Uterus (tissue), 4 donors: ENCODE data around the gene KASH5. TPM values are rescaled to one million over a fixed set of nuclear protein-coding genes. Genes with fewer than 3 reads are reported as not detected.

Experiments
- DNase-seq, 2 donors: peaks; one replicate each; pipeline ENCODE4 v3.0.0-alpha.2; 2019 to 2020
- H3K27ac ChIP-seq, 2 donors: fragments of 200-600 bp; sonication (generic); 1 replicate in 1 of 2; 2 replicates in 1 of 2; pipeline ENCODE4 v1.5.1; 2016 to 2018
- H3K27me3 ChIP-seq, 2 donors: fragments of 200-600 bp; sonication (generic); one replicate each; pipeline ENCODE4 v1.5.1; 2018 to 2019; ENCODE audit warnings: control low read depth in 1 of 2
- H3K36me3 ChIP-seq, 2 donors: fragments of 200-600 bp; sonication (generic); one replicate each; pipeline ENCODE4 v1.5.1; 2019; ENCODE audit warnings: control low read depth in 1 of 2
- H3K4me1 ChIP-seq, 2 donors: fragments of 200-600 bp; sonication (generic); one replicate each; pipeline ENCODE4 v1.5.1; 2018 to 2019; ENCODE audit warnings: control low read depth in 1 of 2
- H3K4me3 ChIP-seq, 2 donors: fragments of 200-600 bp; sonication (generic); 1 replicate in 1 of 2; 2 replicates in 1 of 2; pipeline ENCODE4 v1.5.1; 2018 to 2019; ENCODE audit warnings: mild to moderate bottlenecking in 1 of 2
- H3K9me3 ChIP-seq, 2 donors: fragments of 200-600 bp; sonication (generic); one replicate each; pipeline ENCODE4 v1.5.1; 2019; ENCODE audit warnings: control low read depth in 1 of 2
- CTCF ChIP-seq, 4 experiments: fragments of 200-600 bp in 2 of 4; fragments of 450-650 bp in 2 of 4; sonication (generic) in 2 of 4; IDR thresholded peaks; one replicate each; pipeline ENCODE4 v1.5.1; 2016 to 2019; ENCODE audit warnings: antibody characterized with exemption in 4 of 4, mild to moderate bottlenecking in 2 of 4, moderate library complexity in 1 of 4
- POLR2A ChIP-seq, 2 donors: fragments of 450-650 bp; IDR thresholded peaks; one replicate each; pipeline ENCODE4 v1.6.1; 2016; ENCODE audit warnings: antibody characterized with exemption in 2 of 2, mild to moderate bottlenecking in 1 of 2, moderate library complexity in 1 of 2
- intact Hi-C: fragments of 100-400 bp; cut with DNase I; formaldehyde crosslinking; loops from one replicate; pipeline ENCODE4 v1.15.1; 2023; ENCODE audit warnings: low total_unique reads
- total RNA-seq, 4 donors: library from RNA; depleted of rRNA in 3 of 4; stranded (reverse); fragments of >200 nt in 3 of 4; gene quantifications; one replicate each; pipeline versions ENCODE4 v1.1.0 to v1.2.4, GENCODE V29; 2014 to 2023
- donor health status: DM: yes; HTN: yes; CAD: no.

KASH5 gene
- total RNA-seq, 4 donors from 2014 or later = 0.55 TPM; not detected in 3

- Histone ChIP-seq H3K36me3 (no peaks in the 10 kb centered on the region), H3K9me3 (no peaks in the 10 kb centered on the region), H3K4me1 (no peaks in the 10 kb centered on the region), H3K27me3 (no peaks in the 10 kb centered on the region), H3K27ac (no peak overlapping the region), H3K4me3 (no peak overlapping the region)
- no peak for TF ChIP-seq CTCF (IDR thresholded peaks at IDR 0.05)
- TF ChIP-seq POLR2A (IDR thresholded peaks at IDR 0.05) = no peak
- intact Hi-C loops = no loop called here
- DNase-seq = no peak
These were observed 74.4 kb downstream of the KASH5 start for GRCh38 chr19:49462492-49462891.

DNA sequence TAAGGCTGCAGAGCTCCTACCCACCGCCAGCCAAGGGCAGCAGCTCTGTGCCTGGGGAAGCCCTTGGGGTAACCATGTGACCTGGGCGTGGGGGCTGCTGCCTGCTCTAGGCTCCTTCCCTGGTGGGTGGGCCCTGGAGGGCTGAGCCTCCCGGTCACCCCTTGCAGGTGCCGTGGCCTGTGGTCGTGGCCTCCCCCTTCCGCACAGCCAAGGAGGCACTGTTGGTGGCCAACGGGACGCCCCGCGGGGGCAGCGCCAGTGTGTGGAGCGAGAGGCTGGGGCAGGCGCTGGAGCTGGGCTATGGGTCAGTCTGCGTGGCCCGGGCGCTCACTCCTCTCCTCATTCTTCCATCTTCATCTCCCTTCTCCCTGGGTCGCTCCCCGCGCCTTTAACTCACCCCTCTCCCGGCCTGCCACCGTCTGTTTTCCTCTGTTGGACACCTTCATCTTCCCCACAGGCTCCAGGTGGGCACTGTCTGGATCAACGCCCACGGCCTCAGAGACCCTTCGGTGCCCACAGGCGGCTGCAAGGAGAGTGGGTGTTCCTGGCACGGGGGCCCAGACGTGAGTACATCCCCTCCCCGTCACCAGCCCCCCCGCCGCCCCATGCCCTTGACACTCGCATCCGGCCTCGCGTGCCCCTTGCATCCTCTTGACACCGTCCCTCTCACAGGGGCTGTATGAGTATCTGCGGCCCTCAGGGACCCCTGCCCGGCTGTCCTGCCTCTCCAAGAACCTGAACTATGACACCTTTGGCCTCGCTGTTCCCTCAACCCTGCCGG lies 76.1 kb downstream of the KASH5 start:
- no peak for DNase-seq
- Histone ChIP-seq H3K27me3 (no peaks in the 10 kb centered on the region), H3K4me3 (no peak overlapping the region), H3K4me1 (no peaks in the 10 kb centered on the region), H3K36me3 (no peaks in the 10 kb centered on the region), H3K9me3 (no peaks in the 10 kb centered on the region), H3K27ac (no peak overlapping the region)
- intact Hi-C loops = no loop called here
- TF ChIP-seq POLR2A (IDR thresholded peaks at IDR 0.05) = no peak
- no peak for TF ChIP-seq CTCF (IDR thresholded peaks at IDR 0.05)

DNA sequence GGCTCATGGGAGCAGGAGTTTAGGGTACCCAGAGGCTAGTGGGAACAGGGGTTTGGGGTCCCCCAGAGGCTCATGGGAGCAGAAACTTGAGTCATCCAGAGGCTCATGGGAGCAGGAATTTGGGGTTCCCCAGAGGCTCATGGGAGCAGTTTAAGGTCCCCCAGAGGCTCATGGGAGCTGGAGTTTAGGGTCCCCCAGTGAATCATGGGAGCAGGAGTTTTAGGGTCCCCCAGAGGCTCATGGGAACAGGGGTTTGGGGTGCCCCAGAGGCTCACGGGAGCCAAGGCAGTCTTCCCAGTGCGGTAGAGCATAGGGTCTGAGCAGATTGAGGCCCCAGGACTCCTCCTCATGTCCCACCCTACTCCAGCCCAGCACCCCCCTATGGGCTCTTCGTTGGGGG lies 77.3 kb downstream of the KASH5 start:
- Histone ChIP-seq H3K27ac (no peak overlapping the region), H3K36me3 (no peaks in the 10 kb centered on the region), H3K4me1 (no peaks in the 10 kb centered on the region), H3K4me3 (no peak overlapping the region), H3K9me3 (no peaks in the 10 kb centered on the region), H3K27me3 (no peaks in the 10 kb centered on the region)
- intact Hi-C loops = no loop called here
- no peak for DNase-seq
- TF ChIP-seq POLR2A (IDR thresholded peaks at IDR 0.05) (no peak), CTCF (IDR thresholded peaks at IDR 0.05) (no peak)

Other genes with a start within 250 kb of the KASH5 start
- 10 to 100 TPM in 1 of 4 donors, 1 to 10 TPM in 2, under 1 TPM in 1; 0.51 to 13.5 (median 6.6) TPM for gene HRC, start 232.9 kb upstream of the KASH5 start, total RNA-seq
- 10 to 100 TPM in 3 of 4 donors, 1 to 10 TPM in 1; 9.7 to 28.7 (median 15.4) TPM for gene TRPM4, start 230.5 kb upstream of the KASH5 start, total RNA-seq
- 1 to 10 TPM in 1 of 4 donors, under 1 TPM in 2, not detected in 1; 0.55 to 7.5 (median 0.88) TPM for gene SLC6A16, start 63.1 kb upstream of the KASH5 start, total RNA-seq
- 10 to 100 TPM in 1 of 4 donors, 1 to 10 TPM in 3; 4.4 to 11.0 (median 7.8) TPM for gene CD37, start 52.8 kb upstream of the KASH5 start, total RNA-seq
- gene TEAD2, start 25.8 kb upstream of the KASH5 start, total RNA-seq = 10 to 100 TPM; 21.8 to 83.2 (median 48.5) TPM
- gene DKKL1, start 24.4 kb upstream of the KASH5 start, total RNA-seq = 1 to 10 TPM in 1 of 4 donors, not detected in 3; 1.3 TPM
- gene PTH2, start 35.2 kb downstream of the KASH5 start, total RNA-seq = not detected
- gene GFY, start 37.1 kb downstream of the KASH5 start, total RNA-seq = not detected
- gene SLC17A7, start 53.3 kb downstream of the KASH5 start, total RNA-seq = 1 to 10 TPM in 3 of 4 donors, not detected in 1; 1.3 to 5.6 (median 1.9) TPM
- gene PIH1D1, start 63.6 kb downstream of the KASH5 start, total RNA-seq = 10 to 100 TPM; 31.2 to 70.2 (median 46.5) TPM
- 10 to 100 TPM; 13.5 to 40.8 (median 34.5) TPM for gene ALDH16A1, start 65.0 kb downstream of the KASH5 start, total RNA-seq
- gene FLT3LG, start 86.0 kb downstream of the KASH5 start, total RNA-seq = 10 to 100 TPM in 1 of 4 donors, 1 to 10 TPM in 2, not detected in 1; 3.7 to 19.4 (median 4.1) TPM
- gene RPL13A, start 99.4 kb downstream of the KASH5 start, total RNA-seq = 1,000 to 10,000 TPM; 1,462 to 5,863 (median 3,544) TPM
- gene RPS11, start 108.2 kb downstream of the KASH5 start, total RNA-seq = over 10,000 TPM in 1 of 4 donors, 1,000 to 10,000 TPM in 3; 2,160 to 10,624 (median 5,235) TPM
- 100 to 1,000 TPM; 151 to 226 (median 201) TPM for gene FCGRT, start 124.4 kb downstream of the KASH5 start, total RNA-seq
- 10 to 100 TPM; 14.3 to 71.1 (median 41.4) TPM for gene RCN3, start 139.8 kb downstream of the KASH5 start, total RNA-seq
- 100 to 1,000 TPM in 1 of 4 donors, 10 to 100 TPM in 3; 29.0 to 347 (median 65.4) TPM for gene NOSIP, start 192.3 kb downstream of the KASH5 start, total RNA-seq
- 1 to 10 TPM in 1 of 4 donors, under 1 TPM in 1, not detected in 2; 0.95 to 1.4 TPM for gene PRRG2, start 193.1 kb downstream of the KASH5 start, total RNA-seq
- gene PRR12, start 202.9 kb downstream of the KASH5 start, total RNA-seq = 10 to 100 TPM in 2 of 4 donors, 1 to 10 TPM in 2; 2.6 to 63.1 (median 8.6) TPM